Vagina (tissue), 2 donors: Measurements from ENCODE around the gene ULBP2. TPM values are rescaled to one million over a fixed set of nuclear protein-coding genes. Genes with fewer than 3 reads are reported as not detected.
A peak's percentile ranks its signal among the peaks of the same experiment; 100 is the strongest.
"Not testable (repeated sequence)": the region's sequence is repeated elsewhere in the genome, so short reads cannot be mapped to it uniquely, and the experiment has no call there.

ENCODE experiments used
- DNase-seq, 2 donors: peaks; one replicate each; pipeline ENCODE4 v3.0.0-alpha.2; 2017; ENCODE audit errors: extremely low spot score in 2 of 2
- H3K27ac ChIP-seq: fragments of 200-600 bp; sonication (generic); one replicate; pipeline ENCODE4 v1.5.1; 2019
- H3K27me3 ChIP-seq: fragments of 200-600 bp; sonication (generic); one replicate; pipeline ENCODE4 v1.5.1; 2019
- H3K36me3 ChIP-seq, 2 donors: fragments of 200-600 bp; sonication (generic); one replicate each; pipeline ENCODE4 v1.5.1; 2017 to 2019
- H3K4me1 ChIP-seq: fragments of 200-600 bp; sonication (generic); one replicate; pipeline ENCODE4 v1.5.1; 2019
- H3K4me3 ChIP-seq, 2 donors: fragments of 200-600 bp; sonication (generic); 1 replicate in 1 of 2; 2 replicates in 1 of 2; pipeline ENCODE4 v1.5.1; 2016 to 2019
- H3K9me3 ChIP-seq: fragments of 200-600 bp; sonication (generic); one replicate; pipeline ENCODE4 v1.5.1; 2019
- POLR2A ChIP-seq, 2 donors: fragments of 450-650 bp; IDR thresholded peaks; one replicate each; pipeline ENCODE4 v1.6.1; 2017; ENCODE audit warnings: antibody characterized with exemption in 2 of 2, mild to moderate bottlenecking in 2 of 2, moderate library complexity in 2 of 2
- POLR2AphosphoS5 ChIP-seq, 2 donors: sonication (generic); formaldehyde crosslinking; IDR thresholded peaks; one replicate each; pipeline ENCODE4 v1.9.0; 2017; ENCODE audit warnings: antibody characterized with exemption in 2 of 2, mild to moderate bottlenecking in 2 of 2, low read depth in 1 of 2; ENCODE audit not compliant: insufficient read depth in 1 of 2
- intact Hi-C: fragments of 100-400 bp; cut with DNase I; formaldehyde crosslinking; loops from one replicate; pipeline ENCODE4 v1.15.1; 2023
- total RNA-seq: library from RNA; depleted of rRNA; stranded (reverse); fragments of >200 nt; gene quantifications from one replicate; pipeline ENCODE4 v1.2.3, GENCODE V29; 2016
- TF ChIP-seq, protein P1 (sequence below), 3 experiments: fragments of 450-650 bp in 2 of 3; fragments of 200-600 bp in 1 of 3; sonication (generic) in 1 of 3; IDR thresholded peaks; one replicate each; pipeline ENCODE4 v1.5.1; 2017 to 2019; ENCODE audit warnings: antibody characterized with exemption in 3 of 3, mild to moderate bottlenecking in 2 of 3, moderate library complexity in 2 of 3

The ULBP2 gene
- total RNA-seq, 1 donor from 2014 or later, result not detected

DNA sequence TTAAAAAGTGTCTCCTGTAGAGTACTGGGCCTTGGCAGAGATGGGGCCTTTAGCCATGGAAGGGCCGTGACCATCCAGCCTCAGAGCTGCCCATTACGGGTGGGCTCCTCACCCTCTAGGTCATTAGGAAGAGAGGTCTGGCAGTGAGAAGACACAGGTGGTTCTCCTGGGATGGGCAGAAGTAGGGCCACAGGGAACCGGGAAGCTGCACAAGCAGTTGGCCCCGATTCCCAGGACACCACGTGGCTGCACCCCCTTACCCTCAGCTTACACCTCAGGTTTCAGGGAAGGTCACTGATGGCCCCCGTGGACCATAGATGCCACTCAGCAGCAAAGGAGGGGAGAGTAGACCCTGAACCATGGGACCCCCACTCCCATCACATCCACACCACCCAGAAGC lies 20.5 kb upstream of the ULBP2 start:
- TF ChIP-seq POLR2A (IDR thresholded peaks at IDR 0.05) (no peak), POLR2AphosphoS5 (IDR thresholded peaks at IDR 0.05; ENCODE audit: insufficient read depth in 1 of 2, low read depth in 1 of 2) (no peak)
- TF ChIP-seq, protein P1, sequence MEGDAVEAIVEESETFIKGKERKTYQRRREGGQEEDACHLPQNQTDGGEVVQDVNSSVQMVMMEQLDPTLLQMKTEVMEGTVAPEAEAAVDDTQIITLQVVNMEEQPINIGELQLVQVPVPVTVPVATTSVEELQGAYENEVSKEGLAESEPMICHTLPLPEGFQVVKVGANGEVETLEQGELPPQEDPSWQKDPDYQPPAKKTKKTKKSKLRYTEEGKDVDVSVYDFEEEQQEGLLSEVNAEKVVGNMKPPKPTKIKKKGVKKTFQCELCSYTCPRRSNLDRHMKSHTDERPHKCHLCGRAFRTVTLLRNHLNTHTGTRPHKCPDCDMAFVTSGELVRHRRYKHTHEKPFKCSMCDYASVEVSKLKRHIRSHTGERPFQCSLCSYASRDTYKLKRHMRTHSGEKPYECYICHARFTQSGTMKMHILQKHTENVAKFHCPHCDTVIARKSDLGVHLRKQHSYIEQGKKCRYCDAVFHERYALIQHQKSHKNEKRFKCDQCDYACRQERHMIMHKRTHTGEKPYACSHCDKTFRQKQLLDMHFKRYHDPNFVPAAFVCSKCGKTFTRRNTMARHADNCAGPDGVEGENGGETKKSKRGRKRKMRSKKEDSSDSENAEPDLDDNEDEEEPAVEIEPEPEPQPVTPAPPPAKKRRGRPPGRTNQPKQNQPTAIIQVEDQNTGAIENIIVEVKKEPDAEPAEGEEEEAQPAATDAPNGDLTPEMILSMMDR (IDR thresholded peaks at IDR 0.05), result no peak
- Histone ChIP-seq H3K4me3 (no peak overlapping the region), H3K36me3 (no peaks in the 10 kb centered on the region), H3K27ac (no peak overlapping the region), H3K9me3 (no peaks in the 10 kb centered on the region), H3K4me1 (peaks cover 23% of the 10 kb centered on the region), H3K27me3 (no peaks in the 10 kb centered on the region)
- intact Hi-C loops, result no loop called here
- no peak for DNase-seq

GRCh38 chr6:149922091-149922490 lies 19.7 kb upstream of the ULBP2 start:
- peaks cover 23% of the 10 kb centered on the region for H3K4me1 ChIP-seq
- H3K4me3 ChIP-seq, result peak overlapping the region; percentile 50 to 55
- not testable (repeated sequence) for H3K27me3 ChIP-seq, DNase-seq, H3K9me3 ChIP-seq, H3K27ac ChIP-seq, H3K36me3 ChIP-seq
- intact Hi-C loops, result loop anchor here (2.0 kb wide), 1 partner anchor 57 kb away; the partner anchor contains the start of gene LRP11

- no peaks in the 10 kb centered on the region for H3K9me3 ChIP-seq
- DNase-seq, result peak in 1 of 2 donors; percentile 94
- peaks cover 23% of the 10 kb centered on the region for H3K4me1 ChIP-seq
- intact Hi-C loops, result loop anchor here (2.0 kb wide), 1 partner anchor 58 kb away; the partner anchor contains the start of gene LRP11
- peak within 1 kb of the TSS; percentile 50 to 55 for H3K4me3 ChIP-seq
- no peak for TF ChIP-seq POLR2A (IDR thresholded peaks at IDR 0.05)
- peak in 1 of 2 donors; percentile 80 for TF ChIP-seq POLR2AphosphoS5 (IDR thresholded peaks at IDR 0.05; ENCODE audit: insufficient read depth in 1 of 2, low read depth in 1 of 2)
- TF ChIP-seq, protein P1 (IDR thresholded peaks at IDR 0.05), result no peak
- no peaks in the 10 kb centered on the region for H3K27me3 ChIP-seq
- no peaks in the 10 kb centered on the region for H3K36me3 ChIP-seq
- no peak within 1 kb of the TSS for H3K27ac ChIP-seq
Observed at GRCh38 chr6:149922642-149923326, 19.0 kb upstream of the ULBP2 start, which contains the start of gene RAET1G. Gene RAET1G, minus strand, starts transcription at chr6:149923121. Its CDS starts 111 bp downstream, at chr6:149923010.

GRCh38 chr6:149923327-149923986 lies 18.4 kb upstream of the ULBP2 start:
- intact Hi-C loops, result loop anchor here (2.0 kb wide), 1 partner anchor 59 kb away; the partner anchor contains the start of gene LRP11
- H3K27ac ChIP-seq, result no peak overlapping the region
- peak overlapping the region; percentile 50 to 55 for H3K4me3 ChIP-seq
- H3K36me3 ChIP-seq, result no peaks in the 10 kb centered on the region
- TF ChIP-seq POLR2A (IDR thresholded peaks at IDR 0.05), result no peak
- TF ChIP-seq, protein P1 (IDR thresholded peaks at IDR 0.05), result no peak
- peaks cover 23% of the 10 kb centered on the region for H3K4me1 ChIP-seq
- no peak for DNase-seq
- H3K27me3 ChIP-seq, result no peaks in the 10 kb centered on the region
- no peaks in the 10 kb centered on the region for H3K9me3 ChIP-seq

- peak in 1 of 2 donors; percentile 40 for DNase-seq
Observed at GRCh38 chr6:149924206-149924932, 17.4 kb upstream of the ULBP2 start.

More at GRCh38 chr6:149924206-149924932, 17.4 kb upstream of the ULBP2 start:
- H3K27ac ChIP-seq, result no peak overlapping the region
- no peaks in the 10 kb centered on the region for H3K27me3 ChIP-seq
- no peak overlapping the region for H3K4me3 ChIP-seq
- H3K9me3 ChIP-seq, result no peaks in the 10 kb centered on the region
- intact Hi-C loops, result no loop called here
- H3K36me3 ChIP-seq, result no peaks in the 10 kb centered on the region
- H3K4me1 ChIP-seq, result peaks cover 23% of the 10 kb centered on the region
- TF ChIP-seq, protein P1 (IDR thresholded peaks at IDR 0.05), result no peak
- TF ChIP-seq POLR2A (IDR thresholded peaks at IDR 0.05), result no peak
- no peak for TF ChIP-seq POLR2AphosphoS5 (IDR thresholded peaks at IDR 0.05; ENCODE audit: insufficient read depth in 1 of 2, low read depth in 1 of 2)
